OCI-LY7 (cell line): Measurements from ENCODE around the gene FBXO4.

Source experiments
- CTCF ChIP-seq: fragments of 200-600 bp; sonication (generic); conservative IDR thresholded peaks from 2 replicates; pipeline ENCODE4 v1.5.1; 2014; ENCODE audit warnings: mild to moderate bottlenecking, antibody characterized with exemption, low read length, moderate library complexity, mixed read lengths
- EZH2phosphoT487 ChIP-seq: fragments of 200-600 bp; sonication (generic); IDR thresholded peaks from 2 replicates; pipeline ENCODE4 v1.6.1; 2018; ENCODE audit warnings: low read depth, borderline replicate concordance, mild to moderate bottlenecking, mixed run types, antibody characterized with exemption, low read length, moderate library complexity, mixed read lengths

- TF ChIP-seq CTCF (no peak), EZH2phosphoT487 (no peak)
These were observed 61.0 kb downstream of the FBXO4 start for GRCh38 chr5:41985945-41986695.
